Thyroid gland (tissue), 4 donors: ENCODE measurements around the gene DKK3. TPM values are rescaled to one million over a fixed set of nuclear protein-coding genes. Genes with fewer than 3 reads are reported as not detected.
A peak's percentile ranks its signal among the peaks of the same experiment; 100 is the strongest.

Experiments
- DNase-seq, 2 donors: peaks; one replicate each; pipeline ENCODE4 v3.0.0-alpha.2; 2019
- H3K27ac ChIP-seq, 3 donors: fragments of 200-600 bp; sonication (generic); 1 replicate in 2 of 3; 2 replicates in 1 of 3; pipeline ENCODE4 v1.5.1; 2016 to 2019; ENCODE audit warnings: mild to moderate bottlenecking in 1 of 3, moderate library complexity in 1 of 3
- H3K27me3 ChIP-seq: fragments of 200-600 bp; sonication (generic); one replicate; pipeline ENCODE4 v1.5.1; 2019
- H3K36me3 ChIP-seq, 2 donors: fragments of 200-600 bp; sonication (generic); one replicate each; pipeline ENCODE4 v1.5.1; 2016 to 2019
- H3K4me1 ChIP-seq, 2 donors: fragments of 200-600 bp; sonication (generic); one replicate each; pipeline ENCODE4 v1.5.1; 2017 to 2019
- H3K4me3 ChIP-seq, 3 donors: fragments of 200-600 bp; sonication (generic); replicated peaks in 1 of 3; 1 replicate in 2 of 3; 2 replicates in 1 of 3; pipeline ENCODE4 v1.5.1; 2016; ENCODE audit warnings: mild to moderate bottlenecking in 1 of 3
- H3K9me3 ChIP-seq: fragments of 200-600 bp; sonication (generic); one replicate; pipeline ENCODE4 v1.5.1; 2017
- CTCF ChIP-seq, 6 experiments: fragments of 200-600 bp in 3 of 6; fragments of 450-650 bp in 3 of 6; sonication (generic) in 3 of 6; IDR thresholded peaks; one replicate each; pipeline ENCODE4 v1.5.1; 2016 to 2019; ENCODE audit warnings: antibody characterized with exemption in 6 of 6, mild to moderate bottlenecking in 2 of 6, inconsistent platforms in 1 of 6, moderate library complexity in 1 of 6
- POLR2A ChIP-seq, 2 donors: fragments of 450-650 bp; IDR thresholded peaks; one replicate each; pipeline ENCODE4 v1.6.1; 2017; ENCODE audit warnings: antibody characterized with exemption in 2 of 2, mild to moderate bottlenecking in 2 of 2, moderate library complexity in 1 of 2
- WGBS, 2 donors: methylation state at CpG; one replicate each; pipeline ENCODE4 v1.1.5; 2017; 5-methylcytosine and 5-hydroxymethylcytosine counted together
- intact Hi-C: fragments of 100-400 bp; cut with DNase I; formaldehyde crosslinking; loops from one replicate; pipeline ENCODE4 v1.15.1; 2023
- total RNA-seq, 4 donors: library from RNA; depleted of rRNA; stranded (reverse); fragments of >200 nt; gene quantifications; one replicate each; pipeline ENCODE4 v1.2.3, GENCODE V29; 2016

Gene DKK3
- total RNA-seq, 4 donors from 2014 or later, result 15.1 to 72.0 (median 27.3) TPM

- Histone ChIP-seq H3K9me3 (no peaks in the 10 kb centered on the region), H3K36me3 (no peaks in the 10 kb centered on the region), H3K27ac (no peak overlapping the region), H3K4me1 (peaks cover 0 to 3% of the 10 kb centered on the region in 2 donors), H3K27me3 (no peaks in the 10 kb centered on the region), H3K4me3 (no peak overlapping the region)
- WGBS, 2 donors, result 65 to 90% methylated on average over 4 of the region's 4 CpGs
- DNase-seq, result no peak
- TF ChIP-seq CTCF (IDR thresholded peaks at IDR 0.05), result no peak
- no peak for TF ChIP-seq POLR2A (IDR thresholded peaks at IDR 0.05)
- intact Hi-C loops, result no loop called here
Measured at GRCh38 chr11:12024254-12024926, 16.0 kb upstream of the DKK3 start.

GRCh38 chr11:12023015-12023414 lies 14.6 kb upstream of the DKK3 start:
- 100% methylated on average over 1 of the region's 1 CpG for WGBS, 2 donors
- Histone ChIP-seq H3K9me3 (no peaks in the 10 kb centered on the region), H3K27me3 (no peaks in the 10 kb centered on the region), H3K27ac (no peak overlapping the region), H3K36me3 (no peaks in the 10 kb centered on the region), H3K4me1 (peaks cover 0 to 3% of the 10 kb centered on the region in 2 donors), H3K4me3 (no peak overlapping the region)
- intact Hi-C loops, result no loop called here
- TF ChIP-seq CTCF (IDR thresholded peaks at IDR 0.05) (no peak), POLR2A (IDR thresholded peaks at IDR 0.05) (no peak)
- no peak for DNase-seq

GRCh38 chr11:12020546-12020945 lies 12.1 kb upstream of the DKK3 start:
- no peaks in the 10 kb centered on the region for H3K4me1 ChIP-seq
- WGBS, 2 donors, result 39 to 66% methylated on average over 2 of the region's 2 CpGs

GRCh38 chr11:12019866-12020416 lies 11.5 kb upstream of the DKK3 start:
- TF ChIP-seq CTCF (IDR thresholded peaks at IDR 0.05) (no peak), POLR2A (IDR thresholded peaks at IDR 0.05) (no peak)
- Histone ChIP-seq H3K27ac (peak overlapping the region in 1 of 3 donors; percentile 17), H3K4me3 (no peak overlapping the region), H3K9me3 (no peaks in the 10 kb centered on the region), H3K4me1 (no peaks in the 10 kb centered on the region), H3K36me3 (no peaks in the 10 kb centered on the region), H3K27me3 (no peaks in the 10 kb centered on the region)
- DNase-seq, result no peak
- intact Hi-C loops, result no loop called here
- WGBS, 2 donors, result 70 to 73% methylated on average over 3 of the region's 3 CpGs

More at GRCh38 chr11:12020546-12020945, 12.1 kb upstream of the DKK3 start:
- H3K4me3 ChIP-seq, result no peak overlapping the region
- no peak for DNase-seq
- H3K36me3 ChIP-seq, result no peaks in the 10 kb centered on the region
- TF ChIP-seq POLR2A (IDR thresholded peaks at IDR 0.05), result no peak
- no peak for TF ChIP-seq CTCF (IDR thresholded peaks at IDR 0.05)
- intact Hi-C loops, result no loop called here
- no peak overlapping the region for H3K27ac ChIP-seq
- H3K9me3 ChIP-seq, result no peaks in the 10 kb centered on the region
- no peaks in the 10 kb centered on the region for H3K27me3 ChIP-seq

- Histone ChIP-seq H3K9me3 (no peaks in the 10 kb centered on the region), H3K36me3 (no peaks in the 10 kb centered on the region), H3K4me3 (no peak overlapping the region), H3K27me3 (no peaks in the 10 kb centered on the region), H3K4me1 (no peaks in the 10 kb centered on the region), H3K27ac (peak overlapping the region in 1 of 3 donors; percentile 17)
- TF ChIP-seq POLR2A (IDR thresholded peaks at IDR 0.05) (no peak), CTCF (IDR thresholded peaks at IDR 0.05) (no peak)
- 66 to 77% methylated on average over 9 of the region's 9 CpGs for WGBS, 2 donors
- intact Hi-C loops, result no loop called here
- DNase-seq, result no peak
Measured at GRCh38 chr11:12019337-12019736, 10.9 kb upstream of the DKK3 start.
